GM23338 (cell line): ENCODE data around the gene MAPK11. TPM values are rescaled to one million over a fixed set of nuclear protein-coding genes. Genes with fewer than 3 reads are reported as not detected.

Source experiments
- ATAC-seq: fragments of 200-7000 bp; cut with Tn5 transposase; 3 replicates; pipeline ENCODE4 v1.9.1; 2020
- DNase-seq: peaks from one replicate; pipeline ENCODE4 v3.0.0-alpha.2; 2015; ENCODE audit warnings: low spot score
- H2AFZ ChIP-seq: fragments of 200-600 bp; sonication (generic); 2 replicates; pipeline ENCODE4 v1.8.0; 2016; ENCODE audit warnings: antibody characterized with exemption, mild to moderate bottlenecking, moderate library complexity
- H3F3A ChIP-seq: fragments of 200-600 bp; sonication (generic); replicated peaks from 2 replicates; pipeline ENCODE4 v1.8.0; 2017; ENCODE audit warnings: antibody characterized with exemption, mixed run types, low read depth
- H3K27ac ChIP-seq: fragments of 200-600 bp; sonication (generic); 2 replicates; pipeline ENCODE4 v1.6.1; 2016; ENCODE audit warnings: low read depth
- H3K27me3 ChIP-seq: fragments of 200-600 bp; sonication (generic); 2 replicates; pipeline ENCODE4 v1.8.0; 2016; ENCODE audit warnings: mild to moderate bottlenecking, mixed run types, moderate library complexity; ENCODE audit not compliant: insufficient read depth
- H3K36me3 ChIP-seq: fragments of 200-600 bp; sonication (generic); 2 replicates; pipeline ENCODE4 v1.8.0; 2016; ENCODE audit warnings: mild to moderate bottlenecking; ENCODE audit not compliant: insufficient read depth
- H3K4me1 ChIP-seq: fragments of 200-600 bp; sonication (generic); 2 replicates; pipeline ENCODE4 v1.8.0; 2016; ENCODE audit warnings: mild to moderate bottlenecking, moderate library complexity; ENCODE audit not compliant: insufficient read depth
- H3K4me2 ChIP-seq: fragments of 200-600 bp; sonication (generic); 2 replicates; pipeline ENCODE4 v1.7.1; 2017; ENCODE audit warnings: mixed run types
- H3K4me3 ChIP-seq: fragments of 200-600 bp; sonication (generic); 2 replicates; pipeline ENCODE4 v1.6.1; 2016; ENCODE audit warnings: mixed run types
- H3K79me2 ChIP-seq: fragments of 200-600 bp; sonication (generic); replicated peaks from 2 replicates; pipeline ENCODE4 v1.8.0; 2017; ENCODE audit warnings: mild to moderate bottlenecking; ENCODE audit not compliant: insufficient read depth
- H3K9me2 ChIP-seq: fragments of 200-600 bp; sonication (generic); 2 replicates; pipeline ENCODE4 v1.8.0; 2017; ENCODE audit not compliant: insufficient read depth
- H4K20me1 ChIP-seq: fragments of 200-600 bp; sonication (generic); replicated peaks from 2 replicates; pipeline ENCODE4 v1.8.0; 2017; ENCODE audit warnings: mild to moderate bottlenecking; ENCODE audit not compliant: insufficient read depth
- H3K27ac Mint-ChIP-seq: 2 replicates; pipeline ENCODE4 v1.8.0; 2020; ENCODE audit warnings: inconsistent platforms, mild to moderate bottlenecking, moderate library complexity, mixed read lengths
- H3K27me3 Mint-ChIP-seq: 3 replicates; pipeline ENCODE4 v1.8.0; 2022; ENCODE audit warnings: low read depth, mild to moderate bottlenecking, moderate library complexity, mixed read lengths, inconsistent platforms; ENCODE audit not compliant: insufficient read depth, poor library complexity
- H3K36me3 Mint-ChIP-seq: 3 replicates; pipeline ENCODE4 v1.8.0; 2021; ENCODE audit warnings: low read depth, mild to moderate bottlenecking, inconsistent platforms, moderate library complexity, mixed read lengths
- H3K4me1 Mint-ChIP-seq: 3 replicates; pipeline ENCODE4 v1.8.0; 2020; ENCODE audit warnings: mild to moderate bottlenecking, inconsistent platforms, mixed read lengths
- H3K4me3 Mint-ChIP-seq: 3 replicates; pipeline ENCODE4 v1.8.0; 2021; ENCODE audit warnings: moderate library complexity, mild to moderate bottlenecking, inconsistent platforms, mixed read lengths
- H3K9me3 Mint-ChIP-seq: 3 replicates; pipeline ENCODE4 v1.8.0; 2020; ENCODE audit warnings: moderate library complexity, mild to moderate bottlenecking, inconsistent platforms, mixed read lengths
- CREB1 ChIP-seq: fragments of 250-450 bp; sonication (Bioruptor Pico); IDR thresholded peaks from 2 replicates; pipeline ENCODE4 v1.5.0; 2020; ENCODE audit warnings: low read depth, mild to moderate bottlenecking, moderate library complexity
- CTCF ChIP-seq, 2 experiments: fragments of 200-600 bp in 1 of 2; sonication (generic) in 1 of 2; conservative IDR thresholded peaks; 2 replicates each; pipeline versions ENCODE4 v1.5.1 to v1.6.1; 2016 to 2017; ENCODE audit warnings: antibody characterized with exemption in 2 of 2, low read depth in 2 of 2, mild to moderate bottlenecking in 2 of 2, moderate library complexity in 1 of 2
- ETS1 ChIP-seq: IDR thresholded peaks from 2 replicates; pipeline ENCODE4 v1.6.1; 2016; ENCODE audit warnings: antibody characterized with exemption
- EZH2 ChIP-seq: fragments of 200-600 bp; sonication (generic); IDR thresholded peaks from one replicate; pipeline ENCODE4 v1.8.0; 2017; ENCODE audit warnings: antibody characterized with exemption, mild to moderate bottlenecking, low read depth; ENCODE audit not compliant: unreplicated experiment
- EZH2phosphoT487 ChIP-seq: fragments of 200-600 bp; sonication (generic); IDR thresholded peaks from one replicate; pipeline ENCODE4 v1.8.1; 2018; ENCODE audit warnings: antibody characterized with exemption; ENCODE audit not compliant: unreplicated experiment
- JUNB ChIP-seq: IDR thresholded peaks from one replicate; pipeline ENCODE4 v1.6.1; 2016; ENCODE audit warnings: antibody characterized with exemption; ENCODE audit not compliant: unreplicated experiment
- NANOG ChIP-seq: IDR thresholded peaks from 2 replicates; pipeline ENCODE4 v1.6.1; 2016; ENCODE audit warnings: antibody characterized with exemption, borderline replicate concordance
- POLR2AphosphoS5 ChIP-seq: IDR thresholded peaks from 2 replicates; pipeline ENCODE4 v1.6.1; 2016; ENCODE audit warnings: antibody characterized with exemption, low read depth
- REST ChIP-seq: IDR thresholded peaks from one replicate; pipeline ENCODE4 v1.6.1; 2018; ENCODE audit warnings: antibody characterized with exemption; ENCODE audit not compliant: unreplicated experiment
- STAT1 ChIP-seq: IDR thresholded peaks from one replicate; pipeline ENCODE4 v1.6.1; 2016; ENCODE audit warnings: antibody characterized with exemption; ENCODE audit not compliant: unreplicated experiment
- ZNF114 ChIP-seq: fragments of 250-450 bp; sonication (Bioruptor Pico); IDR thresholded peaks from 2 replicates; pipeline ENCODE4 v1.5.0; 2020; ENCODE audit warnings: mild to moderate bottlenecking, moderate library complexity
- ZNF331 ChIP-seq: fragments of 250-450 bp; sonication (Bioruptor Pico); IDR thresholded peaks from 2 replicates; pipeline ENCODE4 v1.5.0; 2020; ENCODE audit warnings: low read depth, mild to moderate bottlenecking, moderate library complexity
- ZNF462 ChIP-seq: fragments of 250-450 bp; sonication (Bioruptor Pico); IDR thresholded peaks from 2 replicates; pipeline ENCODE4 v1.5.0; 2020; ENCODE audit warnings: mild to moderate bottlenecking, moderate library complexity
- polyA plus RNA-seq: library from polyadenylated mRNA; unstranded; fragments of >200 nt; fragmentation: Nextera tagmentation; extraction: Ambion mirVana; gene quantifications from 2 replicates; pipeline ENCODE4 v1.2.1, GENCODE V29; 2016
- total RNA-seq: library from RNA; depleted of rRNA; stranded (reverse); fragments of >200 nt; shearing (Covaris generic); gene quantifications from 2 replicates; pipeline ENCODE4 v1.2.3, GENCODE V29; 2014

MAPK11 gene
- total and polyA plus RNA-seq, 2 experiments from 2014 or later: 0.34 to 1.9 TPM

DNA sequence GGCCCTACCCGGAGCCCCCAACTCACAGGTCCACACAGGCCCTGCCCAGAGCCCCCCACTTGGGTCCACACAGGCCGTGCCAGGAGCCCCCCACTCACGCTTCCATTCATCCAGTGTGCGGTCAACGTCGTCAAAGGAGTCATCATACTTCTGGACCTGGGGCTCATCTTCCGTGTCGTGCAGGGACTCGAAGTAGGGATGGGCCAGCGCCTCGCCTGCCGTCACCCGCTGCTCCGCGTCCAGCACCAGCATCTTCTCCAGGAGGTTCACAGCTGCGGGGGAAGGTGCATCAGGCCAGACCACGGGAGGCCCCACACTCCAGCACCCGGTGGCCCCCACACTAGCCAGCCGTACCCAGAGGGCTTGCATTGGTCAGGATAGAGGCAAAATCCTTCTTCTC is 15.1 kb downstream of the MAPK11 start:
- Histone ChIP-seq H3K27me3 (peaks cover 2% of the 10 kb centered on the region; the same call in 1 of the 2 replicates), H3K4me2 (no peak overlapping the region), H3F3A (peaks cover 4% of the 10 kb centered on the region; the same call in 1 of the 2 replicates), H4K20me1 (0 out of 2 replicates have a peak, but pooled peaks cover 2% of the 10 kb centered on the region), H3K4me1 (no peaks in the 10 kb centered on the region), H3K27ac (no peak overlapping the region), H3K36me3 (no peaks in the 10 kb centered on the region), H3K4me3 (no peak overlapping the region), H3K79me2 (no peaks in the 10 kb centered on the region), H2AFZ (no peak overlapping the region), H3K9me2 (no peaks in the 10 kb centered on the region)
- H3K27me3 Mint-ChIP-seq: peaks cover 12% of the 10 kb centered on the region
- no peak for ATAC-seq
- H3K27ac Mint-ChIP-seq: no peak overlapping the region
- no peaks in the 10 kb centered on the region for H3K36me3 Mint-ChIP-seq
- no peaks in the 10 kb centered on the region for H3K9me3 Mint-ChIP-seq
- peaks cover 2% of the 10 kb centered on the region; the same call in 2 of the 3 replicates for H3K4me1 Mint-ChIP-seq
- no peak for DNase-seq
- H3K4me3 Mint-ChIP-seq: no peak overlapping the region
- TF ChIP-seq NANOG: no peak
- TF ChIP-seq EZH2: no peak
- no peak for TF ChIP-seq STAT1
- TF ChIP-seq REST: no peak
- no peak for TF ChIP-seq CREB1 (CRISPR knock-in tag)
- no peak for TF ChIP-seq POLR2AphosphoS5
- TF ChIP-seq ZNF462: no peak
- TF ChIP-seq ETS1: no peak
- no peak for TF ChIP-seq JUNB
- TF ChIP-seq ZNF331 (CRISPR knock-in tag): no peak
- no peak for TF ChIP-seq ZNF114 (CRISPR knock-in tag)
- TF ChIP-seq CTCF (conservative IDR thresholded peaks at IDR 0.05; ENCODE audit: low read depth in 2 of 2): no peak
- no peak for TF ChIP-seq EZH2phosphoT487
